ENCODE measurements around the gene FAIM2.

DNA sequence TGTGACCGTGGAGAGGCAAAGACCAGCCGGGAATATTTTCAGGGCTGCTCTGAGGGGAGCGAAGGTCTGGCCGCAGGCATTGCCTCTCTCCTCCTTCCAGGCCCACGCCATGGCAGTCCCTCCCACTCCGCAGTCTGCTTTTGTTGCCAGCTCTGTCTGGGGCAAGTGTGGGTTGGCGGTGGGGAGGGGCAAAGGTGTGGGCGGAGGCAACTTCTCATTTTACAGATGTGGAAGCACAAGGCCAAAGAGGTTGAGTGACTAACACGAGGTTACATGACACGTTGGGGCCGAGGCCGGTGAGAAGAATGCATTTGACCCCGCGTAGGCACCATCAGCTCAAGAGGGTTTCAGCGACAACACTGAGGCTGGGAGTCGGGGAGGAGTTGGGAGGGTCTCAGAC is 6.1 kb upstream of the FAIM2 start:
- TF ChIP-seq, protein P1, sequence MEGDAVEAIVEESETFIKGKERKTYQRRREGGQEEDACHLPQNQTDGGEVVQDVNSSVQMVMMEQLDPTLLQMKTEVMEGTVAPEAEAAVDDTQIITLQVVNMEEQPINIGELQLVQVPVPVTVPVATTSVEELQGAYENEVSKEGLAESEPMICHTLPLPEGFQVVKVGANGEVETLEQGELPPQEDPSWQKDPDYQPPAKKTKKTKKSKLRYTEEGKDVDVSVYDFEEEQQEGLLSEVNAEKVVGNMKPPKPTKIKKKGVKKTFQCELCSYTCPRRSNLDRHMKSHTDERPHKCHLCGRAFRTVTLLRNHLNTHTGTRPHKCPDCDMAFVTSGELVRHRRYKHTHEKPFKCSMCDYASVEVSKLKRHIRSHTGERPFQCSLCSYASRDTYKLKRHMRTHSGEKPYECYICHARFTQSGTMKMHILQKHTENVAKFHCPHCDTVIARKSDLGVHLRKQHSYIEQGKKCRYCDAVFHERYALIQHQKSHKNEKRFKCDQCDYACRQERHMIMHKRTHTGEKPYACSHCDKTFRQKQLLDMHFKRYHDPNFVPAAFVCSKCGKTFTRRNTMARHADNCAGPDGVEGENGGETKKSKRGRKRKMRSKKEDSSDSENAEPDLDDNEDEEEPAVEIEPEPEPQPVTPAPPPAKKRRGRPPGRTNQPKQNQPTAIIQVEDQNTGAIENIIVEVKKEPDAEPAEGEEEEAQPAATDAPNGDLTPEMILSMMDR (conservative IDR thresholded peaks at IDR 0.05 in 1 of 2, IDR thresholded peaks at IDR 0.05 in 1 of 2; ENCODE audit: low read depth in 1 of 2, low read length in 2 of 2) = no peak
- no peak for TF ChIP-seq EZH2 (IDR thresholded peaks at IDR 0.05; ENCODE audit: low read length, missing control alignments)

Measured in fibroblast of lung (primary cell).